ENCODE measurements around the gene CCR4.

- TF ChIP-seq CTCF (IDR thresholded peaks at IDR 0.05): no peak
- TF ChIP-seq POLR2A (IDR thresholded peaks at IDR 0.05): no peak
- no peak for TF ChIP-seq POLR2AphosphoS5 (IDR thresholded peaks at IDR 0.05; ENCODE audit: insufficient read depth in 1 of 2, low read depth in 1 of 2)
Measured at GRCh38 chr3:32930161-32930560, 21.3 kb upstream of the CCR4 start.
